ENCODE measurements around the gene FLRT3. TPM values are rescaled to one million over a fixed set of nuclear protein-coding genes. Genes with fewer than 3 reads are reported as not detected.

FLRT3 gene
- total and polyA plus RNA-seq, 9 of the 15 experiments (the other 6 are each of a cell fraction or from before 2014, with no cell fraction given) = 0.04 TPM; not detected in 8

GRCh38 chr20:14333721-14334120 is 3.7 kb downstream of the FLRT3 start (continued):
- TF ChIP-seq, protein P1, sequence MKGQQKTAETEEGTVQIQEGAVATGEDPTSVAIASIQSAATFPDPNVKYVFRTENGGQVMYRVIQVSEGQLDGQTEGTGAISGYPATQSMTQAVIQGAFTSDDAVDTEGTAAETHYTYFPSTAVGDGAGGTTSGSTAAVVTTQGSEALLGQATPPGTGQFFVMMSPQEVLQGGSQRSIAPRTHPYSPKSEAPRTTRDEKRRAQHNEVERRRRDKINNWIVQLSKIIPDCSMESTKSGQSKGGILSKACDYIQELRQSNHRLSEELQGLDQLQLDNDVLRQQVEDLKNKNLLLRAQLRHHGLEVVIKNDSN (CRISPR knock-in tag; IDR thresholded peaks at IDR 0.05) = no peak
- TF ChIP-seq HNRNPK (IDR thresholded peaks at IDR 0.05; ENCODE audit: low read depth, low read length, poor library complexity, severe bottlenecking) (no peak), ZFP36 (IDR thresholded peaks at IDR 0.05; ENCODE audit: low read depth, low read length, partially characterized antibody) (no peak)
- TF ChIP-seq, protein P2, sequence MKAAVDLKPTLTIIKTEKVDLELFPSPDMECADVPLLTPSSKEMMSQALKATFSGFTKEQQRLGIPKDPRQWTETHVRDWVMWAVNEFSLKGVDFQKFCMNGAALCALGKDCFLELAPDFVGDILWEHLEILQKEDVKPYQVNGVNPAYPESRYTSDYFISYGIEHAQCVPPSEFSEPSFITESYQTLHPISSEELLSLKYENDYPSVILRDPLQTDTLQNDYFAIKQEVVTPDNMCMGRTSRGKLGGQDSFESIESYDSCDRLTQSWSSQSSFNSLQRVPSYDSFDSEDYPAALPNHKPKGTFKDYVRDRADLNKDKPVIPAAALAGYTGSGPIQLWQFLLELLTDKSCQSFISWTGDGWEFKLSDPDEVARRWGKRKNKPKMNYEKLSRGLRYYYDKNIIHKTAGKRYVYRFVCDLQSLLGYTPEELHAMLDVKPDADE (conservative IDR thresholded peaks at IDR 0.05; ENCODE audit: control insufficient read depth, low read depth, low read length) = no peak

DNA sequence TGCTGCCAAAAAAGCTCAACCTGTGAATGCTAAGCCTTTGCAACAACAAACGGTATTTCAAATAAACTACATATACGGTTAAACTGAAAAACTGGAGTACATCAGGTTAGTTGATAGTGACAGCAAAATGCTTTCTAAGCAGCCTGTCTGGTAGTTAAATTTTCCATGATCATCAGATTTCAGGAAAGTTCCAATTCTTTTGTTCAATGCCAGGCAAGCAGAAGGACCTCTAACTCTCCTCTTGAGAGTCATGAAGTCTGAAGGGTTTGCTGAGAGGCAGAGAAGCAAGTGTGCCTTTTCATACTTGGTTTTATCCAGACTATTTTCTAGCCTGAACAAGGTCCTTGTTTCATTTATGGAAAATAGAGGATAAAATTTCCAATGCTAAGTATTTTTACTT is 4.5 kb downstream of the FLRT3 start:
- ATAC-seq = no peak
- Histone ChIP-seq H3K9me1 (ENCODE audit: control insufficient read depth, insufficient read depth, low read length) (no peaks in the 10 kb centered on the region), H3K4me3 (no peak overlapping the region), H2AFZ (ENCODE audit: low read depth, low read length) (no peak overlapping the region), H3K4me1 (replicated peaks in 1 of 2; ENCODE audit: control insufficient read depth in 2 of 2, insufficient read depth in 2 of 2, low read length in 2 of 2) (no peaks in the 10 kb centered on the region), H3K9ac (ENCODE audit: insufficient read depth in 1 of 2, low read depth in 2 of 2, low read length in 2 of 2) (no peak overlapping the region), H3K4me2 (ENCODE audit: insufficient read depth, low read length) (no peak overlapping the region), H3K27ac (ENCODE audit: extremely low read depth, low read depth, low read length) (no peak overlapping the region), H4K20me1 (replicated peaks; ENCODE audit: control insufficient read depth, insufficient read depth, low read length) (no peaks in the 10 kb centered on the region), H3K36me3 (ENCODE audit: control insufficient read depth, insufficient read depth, low read length) (no peaks in the 10 kb centered on the region), H3K27me3 (ENCODE audit: control insufficient read depth in 2 of 2, insufficient read depth in 2 of 2, low read length in 2 of 2) (no peaks in the 10 kb centered on the region), H3K9me3 (replicated peaks; ENCODE audit: control insufficient read depth, insufficient read depth, low read depth, low read length) (no peaks in the 10 kb centered on the region), H3K79me2 (ENCODE audit: control insufficient read depth, insufficient read depth, low read length) (no peaks in the 10 kb centered on the region)
- no peak for DNase-seq (ENCODE audit: extremely low read depth in 1 of 4, low spot score in 3 of 4)
- no TSS peak for BruUV-seq (replicated peaks)
- FAIRE-seq = no peak
- in situ Hi-C loops (cut with MboI) (no loop called here), intact Hi-C loops (cut with micrococcal nuclease) (no loop called here)
- POLR2A ChIA-PET = no interaction called here
- CTCF ChIA-PET (ENCODE audit: low intra/inter-chr PET ratio) = no interaction called here
- WGBS (ENCODE audit: insufficient coverage, low coverage, missing lambda C conversion rate) = 3% methylated on average over 2 of the region's 2 CpGs
- no peak for TF ChIP-seq KLF16 (IDR thresholded peaks at IDR 0.05)
- TF ChIP-seq SP2 (IDR thresholded peaks at IDR 0.05; ENCODE audit: extremely low read depth, low read depth, low read length, poor library complexity, severe bottlenecking) = no peak
- no peak for TF ChIP-seq YY1 (IDR thresholded peaks at IDR 0.05; ENCODE audit: borderline replicate concordance in 1 of 3, control insufficient read depth in 1 of 3, extremely low read depth in 1 of 3, insufficient read depth in 3 of 3, insufficient read length in 1 of 3, insufficient replicate concordance in 2 of 3, low read depth in 1 of 3, low read length in 2 of 3)
- no peak for TF ChIP-seq ARID3A (IDR thresholded peaks at IDR 0.05; ENCODE audit: borderline replicate concordance, low read depth, low read length)
- no peak for TF ChIP-seq SMARCC2 (IDR thresholded peaks at IDR 0.05; ENCODE audit: low read depth)
- TF ChIP-seq, protein P3, sequence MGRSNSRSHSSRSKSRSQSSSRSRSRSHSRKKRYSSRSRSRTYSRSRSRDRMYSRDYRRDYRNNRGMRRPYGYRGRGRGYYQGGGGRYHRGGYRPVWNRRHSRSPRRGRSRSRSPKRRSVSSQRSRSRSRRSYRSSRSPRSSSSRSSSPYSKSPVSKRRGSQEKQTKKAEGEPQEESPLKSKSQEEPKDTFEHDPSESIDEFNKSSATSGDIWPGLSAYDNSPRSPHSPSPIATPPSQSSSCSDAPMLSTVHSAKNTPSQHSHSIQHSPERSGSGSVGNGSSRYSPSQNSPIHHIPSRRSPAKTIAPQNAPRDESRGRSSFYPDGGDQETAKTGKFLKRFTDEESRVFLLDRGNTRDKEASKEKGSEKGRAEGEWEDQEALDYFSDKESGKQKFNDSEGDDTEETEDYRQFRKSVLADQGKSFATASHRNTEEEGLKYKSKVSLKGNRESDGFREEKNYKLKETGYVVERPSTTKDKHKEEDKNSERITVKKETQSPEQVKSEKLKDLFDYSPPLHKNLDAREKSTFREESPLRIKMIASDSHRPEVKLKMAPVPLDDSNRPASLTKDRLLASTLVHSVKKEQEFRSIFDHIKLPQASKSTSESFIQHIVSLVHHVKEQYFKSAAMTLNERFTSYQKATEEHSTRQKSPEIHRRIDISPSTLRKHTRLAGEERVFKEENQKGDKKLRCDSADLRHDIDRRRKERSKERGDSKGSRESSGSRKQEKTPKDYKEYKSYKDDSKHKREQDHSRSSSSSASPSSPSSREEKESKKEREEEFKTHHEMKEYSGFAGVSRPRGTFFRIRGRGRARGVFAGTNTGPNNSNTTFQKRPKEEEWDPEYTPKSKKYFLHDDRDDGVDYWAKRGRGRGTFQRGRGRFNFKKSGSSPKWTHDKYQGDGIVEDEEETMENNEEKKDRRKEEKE (IDR thresholded peaks at IDR 0.05; ENCODE audit: borderline replicate concordance in 1 of 2, control insufficient read depth in 1 of 2, low read depth in 2 of 2, low read length in 1 of 2) = no peak
